ENCODE measurements around the gene C2orf80. TPM values are rescaled to one million over a fixed set of nuclear protein-coding genes. Genes with fewer than 3 reads are reported as not detected.

The C2orf80 gene
- total RNA-seq, 1 donor from 2014 or later, result not detected

- Mint-ChIP-seq H3K4me3 (ENCODE audit: unreplicated experiment) (no peak overlapping the region), H3K27ac (ENCODE audit: unreplicated experiment) (no peak overlapping the region), H3K4me1 (ENCODE audit: unreplicated experiment) (no peaks in the 10 kb centered on the region), H3K27me3 (ENCODE audit: unreplicated experiment) (peaks cover 10% of the 10 kb centered on the region), H3K36me3 (ENCODE audit: unreplicated experiment) (no peaks in the 10 kb centered on the region), H3K9me3 (ENCODE audit: unreplicated experiment) (no peaks in the 10 kb centered on the region)
- DNase-seq (ENCODE audit: extremely low spot score, unreplicated experiment), result no peak
- TF ChIP-seq CTCF (IDR thresholded peaks at IDR 0.05), result no peak
These were observed 39.7 kb downstream of the C2orf80 start for GRCh38 chr2:208150094-208150493.

- no peak overlapping the region for H3K27ac Mint-ChIP-seq (ENCODE audit: unreplicated experiment)
- DNase-seq (ENCODE audit: extremely low spot score, unreplicated experiment), result no peak
- H3K36me3 Mint-ChIP-seq (ENCODE audit: unreplicated experiment), result no peaks in the 10 kb centered on the region
- TF ChIP-seq CTCF (IDR thresholded peaks at IDR 0.05), result no peak
- H3K27me3 Mint-ChIP-seq (ENCODE audit: unreplicated experiment), result peaks cover 10% of the 10 kb centered on the region
- no peak overlapping the region for H3K4me3 Mint-ChIP-seq (ENCODE audit: unreplicated experiment)
- H3K9me3 Mint-ChIP-seq (ENCODE audit: unreplicated experiment), result no peaks in the 10 kb centered on the region
- no peaks in the 10 kb centered on the region for H3K4me1 Mint-ChIP-seq (ENCODE audit: unreplicated experiment)
These were observed 41.0 kb downstream of the C2orf80 start for GRCh38 chr2:208148803-208149202.

DNA sequence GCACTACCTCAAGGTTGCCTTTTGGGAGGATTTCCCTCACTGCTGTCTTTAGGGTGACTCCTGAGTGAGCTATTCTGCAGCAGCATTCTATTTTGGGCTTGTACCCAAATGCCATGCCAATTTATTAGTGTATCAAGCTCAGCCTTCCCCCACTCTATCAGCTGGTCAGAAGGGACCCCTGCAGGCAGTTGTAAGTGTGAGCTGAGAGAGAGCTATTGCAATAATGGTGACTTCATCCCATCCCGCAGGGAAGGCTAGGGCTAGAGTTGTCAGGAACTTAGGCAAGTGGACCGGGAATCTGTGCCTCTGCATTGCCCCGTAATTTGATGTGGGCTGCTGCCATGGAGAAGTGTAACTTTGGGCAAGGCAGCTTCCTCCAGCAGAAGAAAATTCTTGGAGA is 42.1 kb downstream of the C2orf80 start:
- Mint-ChIP-seq H3K4me1 (ENCODE audit: unreplicated experiment) (no peaks in the 10 kb centered on the region), H3K9me3 (ENCODE audit: unreplicated experiment) (no peaks in the 10 kb centered on the region), H3K27me3 (ENCODE audit: unreplicated experiment) (peaks cover 10% of the 10 kb centered on the region), H3K36me3 (ENCODE audit: unreplicated experiment) (no peaks in the 10 kb centered on the region), H3K27ac (ENCODE audit: unreplicated experiment) (no peak overlapping the region), H3K4me3 (ENCODE audit: unreplicated experiment) (no peak overlapping the region)
- DNase-seq (ENCODE audit: extremely low spot score, unreplicated experiment), result no peak
- TF ChIP-seq CTCF (IDR thresholded peaks at IDR 0.05), result no peak

GRCh38 chr2:208147008-208147407 is 42.8 kb downstream of the C2orf80 start:
- Mint-ChIP-seq H3K4me3 (ENCODE audit: unreplicated experiment) (no peak overlapping the region), H3K4me1 (ENCODE audit: unreplicated experiment) (no peaks in the 10 kb centered on the region), H3K36me3 (ENCODE audit: unreplicated experiment) (no peaks in the 10 kb centered on the region), H3K9me3 (ENCODE audit: unreplicated experiment) (no peaks in the 10 kb centered on the region), H3K27ac (ENCODE audit: unreplicated experiment) (no peak overlapping the region), H3K27me3 (ENCODE audit: unreplicated experiment) (peaks cover 10% of the 10 kb centered on the region)
- TF ChIP-seq CTCF (IDR thresholded peaks at IDR 0.05), result no peak
- no peak for DNase-seq (ENCODE audit: extremely low spot score, unreplicated experiment)

DNA sequence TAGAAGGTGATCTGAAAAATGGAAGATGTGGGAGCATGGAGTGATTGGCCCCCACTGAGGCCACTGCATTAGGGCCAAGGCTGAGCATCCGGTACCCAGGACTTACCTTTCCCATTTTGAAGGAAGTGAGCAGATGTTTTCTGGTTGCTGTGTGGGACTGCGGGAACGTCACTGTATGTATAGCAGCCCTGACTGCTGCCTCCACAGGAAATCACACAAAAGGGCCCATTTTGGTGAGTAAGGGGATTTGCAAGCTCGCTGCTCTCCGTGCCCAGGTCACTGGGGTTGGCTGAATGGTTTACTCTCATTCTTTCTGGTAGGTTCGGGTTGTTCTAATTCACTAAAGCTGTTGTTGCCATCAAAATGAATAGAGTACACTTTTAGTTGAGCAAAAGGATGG is 43.8 kb downstream of the C2orf80 start, which contains the start of gene CRYGB:
Gene CRYGB (minus strand): TSS at position 153 of the 400 bp plus-strand sequence. CDS start 38 bp downstream, at position 115.
- Mint-ChIP-seq H3K4me3 (ENCODE audit: unreplicated experiment) (no peak within 1 kb of the TSS), H3K36me3 (ENCODE audit: unreplicated experiment) (no peaks in the 10 kb centered on the region), H3K27ac (ENCODE audit: unreplicated experiment) (no peak within 1 kb of the TSS), H3K9me3 (ENCODE audit: unreplicated experiment) (no peaks in the 10 kb centered on the region), H3K4me1 (ENCODE audit: unreplicated experiment) (no peaks in the 10 kb centered on the region), H3K27me3 (ENCODE audit: unreplicated experiment) (peaks cover 6% of the 10 kb centered on the region)
- TF ChIP-seq CTCF (IDR thresholded peaks at IDR 0.05), result no peak
- no peak for DNase-seq (ENCODE audit: extremely low spot score, unreplicated experiment)

Measured in osteocyte (in vitro differentiated cells).